Endothelial cell of umbilical vein (primary cell): ENCODE results near the gene PIK3R4. TPM values are rescaled to one million over a fixed set of nuclear protein-coding genes. Genes with fewer than 3 reads are reported as not detected.

Source experiments
- BruUV-seq: library from RNA; stranded (reverse); fragments of 400-500 nt; replicated peaks from 2 replicates; lab custom pipeline; 2021; lab: Mats Ljungman, UMichigan
- CTCF ChIA-PET: fragments of 300-600, 350-600 bp; sonication (Branson Sonifier 250); formaldehyde crosslinking; loops from one replicate; lab custom pipeline; 2021; ENCODE audit warnings: antibody characterized with exemption, inconsistent platforms; lab: Charles Lee
- POLR2A ChIA-PET: fragments of 300-600, 350-600 bp; sonication (Branson Sonifier 250); formaldehyde crosslinking; loops from one replicate; lab custom pipeline; 2021; ENCODE audit warnings: antibody characterized with exemption, inconsistent platforms; lab: Charles Lee
- DNase-seq: peaks from one replicate; pipeline ENCODE4 v3.0.0-alpha.2; 2011; ENCODE audit warnings: low read depth, low spot score
- FAIRE-seq: peaks from 2 replicates; lab custom pipeline; 2011; peaks lifted over from hg19 to GRCh38; lab: Jason Lieb, UNC
- H2AFZ ChIP-seq: 2 replicates; pipeline ENCODE4 v1.6.0; 2012; ENCODE audit warnings: low read depth, low read length, control low read depth, inconsistent platforms
- H3K27ac ChIP-seq: 2 replicates; pipeline ENCODE4 v1.5.1; 2011; ENCODE audit warnings: low read depth, mild to moderate bottlenecking, control low read depth, low read length, moderate library complexity; ENCODE audit not compliant: insufficient read depth
- H3K27me3 ChIP-seq, 2 experiments: 2 replicates each; pipeline versions ENCODE4 v1.6.0 to v1.6.1; 2011; ENCODE audit warnings: low read length in 2 of 2, mixed read lengths in 1 of 2; ENCODE audit not compliant: control insufficient read depth in 2 of 2, insufficient read depth in 2 of 2
- H3K36me3 ChIP-seq, 2 experiments: 2 replicates in 1 of 2; 3 replicates in 1 of 2; pipeline ENCODE4 v1.5.1; 2011; ENCODE audit warnings: low read length in 2 of 2, mild to moderate bottlenecking in 1 of 2, moderate library complexity in 1 of 2; ENCODE audit not compliant: control insufficient read depth in 2 of 2, insufficient read depth in 2 of 2; ENCODE audit errors: extremely low read depth in 1 of 2
- H3K4me1 ChIP-seq: 3 replicates; pipeline ENCODE4 v1.5.1; 2011; ENCODE audit warnings: mild to moderate bottlenecking, low read length; ENCODE audit not compliant: control insufficient read depth, insufficient read depth; ENCODE audit errors: extremely low read depth
- H3K4me2 ChIP-seq: 2 replicates; pipeline ENCODE4 v1.6.1; 2011; ENCODE audit warnings: low read length, control low read depth, mixed read lengths; ENCODE audit not compliant: insufficient read depth
- H3K4me3 ChIP-seq, 3 experiments: fragments of 200-600 bp in 1 of 3; sonication (generic), shearing (Covaris generic) in 1 of 3; replicated peaks in 1 of 3; 2 replicates each; pipeline ENCODE4 v1.5.1; 2011 to 2016; ENCODE audit warnings: control low read depth in 3 of 3, low read length in 3 of 3, mild to moderate bottlenecking in 2 of 3, inconsistent platforms in 1 of 3, low read depth in 1 of 3, moderate library complexity in 1 of 3; ENCODE audit not compliant: insufficient read depth in 1 of 3
- H3K79me2 ChIP-seq: 2 replicates; pipeline ENCODE4 v1.6.0; 2012; ENCODE audit warnings: low read length, inconsistent platforms; ENCODE audit not compliant: control insufficient read depth, insufficient read depth
- H3K9ac ChIP-seq: replicated peaks from 2 replicates; pipeline ENCODE3; 2011; ENCODE audit warnings: low read length, control low read depth; ENCODE audit not compliant: insufficient read depth; ENCODE audit errors: extremely low read depth
- H3K9me1 ChIP-seq: replicated peaks from 3 replicates; pipeline ENCODE4 v1.6.0; 2011; ENCODE audit warnings: mild to moderate bottlenecking, low read length; ENCODE audit not compliant: control insufficient read depth, insufficient read depth; ENCODE audit errors: extremely low read depth
- H3K9me3 ChIP-seq: replicated peaks from 2 replicates; pipeline ENCODE4 v1.5.1; 2012; ENCODE audit warnings: low read length, inconsistent platforms; ENCODE audit not compliant: control insufficient read depth, insufficient read depth
- H4K20me1 ChIP-seq: replicated peaks from 2 replicates; pipeline ENCODE3; 2011; ENCODE audit warnings: mild to moderate bottlenecking, low read length; ENCODE audit not compliant: control insufficient read depth, insufficient read depth; ENCODE audit errors: extremely low read depth
- EZH2 ChIP-seq: IDR thresholded peaks from 2 replicates; pipeline ENCODE4 v1.6.1; 2012; ENCODE audit warnings: borderline replicate concordance, low read depth, mild to moderate bottlenecking, moderate library complexity, low read length, inconsistent platforms; ENCODE audit not compliant: severe bottlenecking
- FOS ChIP-seq: IDR thresholded peaks from 2 replicates; pipeline ENCODE4 v1.6.1; 2011; ENCODE audit warnings: mild to moderate bottlenecking, low read length, moderate library complexity, borderline replicate concordance; ENCODE audit not compliant: insufficient read depth
- GATA2 ChIP-seq: IDR thresholded peaks from 2 replicates; pipeline ENCODE4 v1.7.0; 2011; ENCODE audit warnings: low read depth, mild to moderate bottlenecking, moderate library complexity, mixed read lengths, low read length; ENCODE audit not compliant: insufficient read length, insufficient read depth
- JUN ChIP-seq: IDR thresholded peaks from 2 replicates; pipeline ENCODE4 v1.6.1; 2011; ENCODE audit warnings: borderline replicate concordance, low read depth; ENCODE audit not compliant: insufficient read length, insufficient read depth
- MAX ChIP-seq: IDR thresholded peaks from 2 replicates; pipeline ENCODE4 v1.6.1; 2011; ENCODE audit not compliant: insufficient read depth, insufficient read length
- MYC ChIP-seq: IDR thresholded peaks from one replicate; pipeline ENCODE4 v1.6.1; 2011; ENCODE audit warnings: mild to moderate bottlenecking, low read depth, low read length
- POLR2A ChIP-seq: IDR thresholded peaks from 2 replicates; pipeline ENCODE4 v1.6.1; 2012; ENCODE audit warnings: low read depth, mild to moderate bottlenecking, control low read depth, low read length
- POLR2AphosphoS5 ChIP-seq: IDR thresholded peaks from 2 replicates; pipeline ENCODE4 v1.6.1; 2012; ENCODE audit warnings: low read depth, mild to moderate bottlenecking, control low read depth, low read length, moderate library complexity; ENCODE audit not compliant: insufficient read depth
- dilution Hi-C: fragments of 300-500 bp; cut with MboI; formaldehyde crosslinking; loops from one replicate; pipeline ENCODE4 v1.15.0; 2019; ENCODE audit warnings: low sequenced_read_pairs; ENCODE audit not compliant: extremely low pct_ligation_motif_present
- intact Hi-C: fragments of 100-400 bp; cut with micrococcal nuclease; formaldehyde crosslinking; loops from one replicate; pipeline ENCODE4 v1.10.0; 2022
- polyA plus RNA-seq, 4 experiments: library from polyadenylated mRNA; depleted of rRNA in 3 of 4; stranded (reverse) in 3 of 4; unstranded in 1 of 4; fragments of >200 nt; gene quantifications; 2 replicates each; pipeline versions ENCODE4 v1.2.1 to v1.2.3, GENCODE V29; 2011 to 2012; ENCODE audit warnings: missing spikeins in 1 of 4
- total RNA-seq: library from RNA; stranded (reverse); gene quantifications from 2 replicates; pipeline ENCODE4 v1.2.3, GENCODE V29; 2021
- TF ChIP-seq, protein P1 (sequence below), 2 donors: IDR thresholded peaks; 1 replicate in 1 of 2; 2 replicates in 1 of 2; pipeline ENCODE4 v1.5.1; 2011; ENCODE audit warnings: low read length in 2 of 2, mild to moderate bottlenecking in 2 of 2, moderate library complexity in 2 of 2, control low read depth in 1 of 2, inconsistent platforms in 1 of 2, low read depth in 1 of 2; ENCODE audit not compliant: insufficient read depth in 1 of 2; ENCODE audit errors: extremely low read depth in 1 of 2

The PIK3R4 gene
- total and polyA plus RNA-seq, 2 donors (not counting 3 experiments of a cell fraction or from before 2014, with no cell fraction given), result 23.0 to 43.1 TPM

DNA sequence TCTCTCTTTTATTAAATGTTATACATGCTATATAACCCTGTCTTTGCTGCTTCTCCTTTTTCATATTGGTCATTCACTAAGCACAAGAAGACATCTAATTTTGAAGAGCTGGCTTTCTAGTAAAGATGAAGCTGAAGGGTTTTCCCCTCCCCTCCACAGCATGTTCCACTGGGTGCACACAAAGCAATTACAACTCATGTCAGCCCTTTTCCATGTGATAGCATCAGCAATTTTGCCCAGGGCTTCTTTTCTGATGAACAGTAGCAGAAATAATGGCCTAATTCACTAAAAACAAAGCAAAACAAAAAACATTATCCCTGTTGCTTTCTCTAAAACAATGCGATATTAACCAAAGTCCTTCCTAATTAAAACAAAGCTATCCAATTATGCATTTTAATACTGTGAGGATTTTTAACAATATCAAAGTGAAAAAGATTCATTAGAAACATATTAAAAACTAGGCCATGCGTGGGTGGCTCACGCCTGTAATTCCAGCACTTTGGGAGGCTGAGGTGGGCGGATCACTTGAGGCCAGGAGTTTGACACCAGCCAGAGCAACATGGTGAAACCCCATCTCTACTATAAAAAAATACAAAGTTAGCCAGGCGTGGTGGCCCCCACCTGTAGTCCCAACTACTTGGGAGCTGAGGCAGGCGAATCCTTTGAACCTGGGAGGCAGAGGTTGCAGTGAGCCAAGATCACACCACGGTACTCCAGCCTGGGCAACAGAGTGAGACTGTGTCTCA is 12.2 kb upstream of the PIK3R4 start:
- CTCF ChIA-PET, result interaction anchor here (0.9 to 2.3 kb wide), 2 partner anchors 12 to 135 kb away, joined by 3 to 6 read pairs; partner anchors contain the start of genes ATP2C1 and PIK3R4
- Histone ChIP-seq H3K27ac (no peak overlapping the region), H3K9me1 (no peaks in the 10 kb centered on the region), H3K27me3 (no peaks in the 10 kb centered on the region), H3K4me3 (no peak overlapping the region), H3K9ac (no peak overlapping the region), H4K20me1 (no peaks in the 10 kb centered on the region), H3K36me3 (no peaks in the 10 kb centered on the region), H3K4me1 (no peaks in the 10 kb centered on the region), H3K9me3 (no peaks in the 10 kb centered on the region), H3K4me2 (no peak overlapping the region), H2AFZ (no peak overlapping the region), H3K79me2 (no peaks in the 10 kb centered on the region)
- TF ChIP-seq POLR2A (no peak), GATA2 (no peak)
- POLR2A ChIA-PET, result no interaction called here
- intact Hi-C loops, result loop anchor here (1.0 to 10.0 kb wide), 2 partner anchors 135 to 484 kb away; no protein-coding TSS in a partner anchor
- no TSS peak for BruUV-seq
- dilution Hi-C loops, result no loop called here
- no peak for FAIRE-seq
- no peak for DNase-seq

GRCh38 chr3:130757611-130758150 is 11.1 kb upstream of the PIK3R4 start:
- DNase-seq, result no peak
- Histone ChIP-seq H3K9ac (no peak overlapping the region), H3K4me2 (no peak overlapping the region), H4K20me1 (no peaks in the 10 kb centered on the region), H3K79me2 (no peaks in the 10 kb centered on the region), H3K36me3 (no peaks in the 10 kb centered on the region), H3K27ac (no peak overlapping the region), H2AFZ (no peak overlapping the region), H3K9me3 (no peaks in the 10 kb centered on the region), H3K27me3 (no peaks in the 10 kb centered on the region), H3K4me1 (no peaks in the 10 kb centered on the region), H3K9me1 (no peaks in the 10 kb centered on the region), H3K4me3 (no peak overlapping the region)
- ChIA-PET CTCF (no interaction called here), POLR2A (no interaction called here)
- BruUV-seq, result no TSS peak
- TF ChIP-seq EZH2 (no peak), FOS (no peak), POLR2AphosphoS5 (no peak), JUN (no peak), GATA2 (no peak), MYC (no peak), POLR2A (no peak), MAX (no peak)
- TF ChIP-seq, protein P1, sequence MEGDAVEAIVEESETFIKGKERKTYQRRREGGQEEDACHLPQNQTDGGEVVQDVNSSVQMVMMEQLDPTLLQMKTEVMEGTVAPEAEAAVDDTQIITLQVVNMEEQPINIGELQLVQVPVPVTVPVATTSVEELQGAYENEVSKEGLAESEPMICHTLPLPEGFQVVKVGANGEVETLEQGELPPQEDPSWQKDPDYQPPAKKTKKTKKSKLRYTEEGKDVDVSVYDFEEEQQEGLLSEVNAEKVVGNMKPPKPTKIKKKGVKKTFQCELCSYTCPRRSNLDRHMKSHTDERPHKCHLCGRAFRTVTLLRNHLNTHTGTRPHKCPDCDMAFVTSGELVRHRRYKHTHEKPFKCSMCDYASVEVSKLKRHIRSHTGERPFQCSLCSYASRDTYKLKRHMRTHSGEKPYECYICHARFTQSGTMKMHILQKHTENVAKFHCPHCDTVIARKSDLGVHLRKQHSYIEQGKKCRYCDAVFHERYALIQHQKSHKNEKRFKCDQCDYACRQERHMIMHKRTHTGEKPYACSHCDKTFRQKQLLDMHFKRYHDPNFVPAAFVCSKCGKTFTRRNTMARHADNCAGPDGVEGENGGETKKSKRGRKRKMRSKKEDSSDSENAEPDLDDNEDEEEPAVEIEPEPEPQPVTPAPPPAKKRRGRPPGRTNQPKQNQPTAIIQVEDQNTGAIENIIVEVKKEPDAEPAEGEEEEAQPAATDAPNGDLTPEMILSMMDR (IDR thresholded peaks at IDR 0.05; ENCODE audit: extremely low read depth in 1 of 2, insufficient read depth in 1 of 2, low read depth in 1 of 2, low read length in 2 of 2), result no peak
- intact Hi-C loops (loop anchor here (10.0 kb wide), 1 partner anchor 483 kb away; no protein-coding TSS in a partner anchor), dilution Hi-C loops (no loop called here)
- no peak for FAIRE-seq
